GM19468 (cell line): ENCODE results near the gene CDC73.
"Not testable (repeated sequence)": the region's sequence is repeated elsewhere in the genome, so short reads cannot be mapped to it uniquely, and the experiment has no call there.

Experiments
- ATAC-seq: cut with Tn5 transposase; IDR thresholded peaks from one replicate; pipeline ENCODE4 v1.9.1; 2021; ENCODE audit warnings: mild to moderate bottlenecking, moderate library complexity, moderate number of reproducible peaks; ENCODE audit not compliant: unreplicated experiment; ENCODE audit errors: extremely low read depth

CDC73 gene

DNA sequence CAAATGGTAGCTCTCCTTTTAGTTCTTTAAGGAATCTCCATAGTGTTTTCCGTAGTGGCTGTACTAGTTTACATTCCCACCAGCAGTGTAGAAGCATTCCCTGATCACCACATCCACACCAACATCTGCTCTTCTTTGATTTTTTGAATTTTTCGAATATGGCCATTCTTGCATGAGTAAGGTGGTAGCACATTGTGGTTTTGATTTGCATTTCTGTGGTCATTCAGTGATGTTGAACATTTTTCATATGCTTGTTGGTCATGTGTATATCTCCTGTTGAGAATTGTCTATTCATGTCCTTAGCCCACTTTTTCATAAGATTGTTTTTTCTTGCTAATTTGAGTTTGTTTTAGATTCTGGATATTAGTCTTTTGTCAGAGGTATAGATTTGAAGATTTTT is 149.2 kb downstream of the CDC73 start:
- ATAC-seq = peak; percentile 96

DNA sequence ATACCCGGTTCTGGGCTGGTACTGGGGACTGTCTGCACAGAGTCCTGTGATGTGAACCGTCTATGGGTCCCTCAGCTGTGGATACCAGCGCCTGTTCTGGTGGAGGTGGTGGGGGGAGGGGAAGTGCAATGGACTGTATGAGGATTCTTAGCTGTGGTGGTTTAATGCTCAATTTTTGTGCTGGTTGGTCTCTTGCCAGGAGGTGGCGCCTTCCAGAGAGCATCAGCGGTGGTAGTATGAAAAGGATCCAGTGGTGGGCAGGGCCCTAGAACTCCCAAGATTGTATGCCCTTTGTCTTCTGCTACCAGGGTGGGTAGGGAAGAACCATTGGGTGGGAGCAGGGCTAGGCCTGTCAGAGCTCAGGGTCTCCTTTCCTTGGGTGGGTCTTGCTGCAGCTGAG is 153.9 kb downstream of the CDC73 start:
- ATAC-seq = no peak

DNA sequence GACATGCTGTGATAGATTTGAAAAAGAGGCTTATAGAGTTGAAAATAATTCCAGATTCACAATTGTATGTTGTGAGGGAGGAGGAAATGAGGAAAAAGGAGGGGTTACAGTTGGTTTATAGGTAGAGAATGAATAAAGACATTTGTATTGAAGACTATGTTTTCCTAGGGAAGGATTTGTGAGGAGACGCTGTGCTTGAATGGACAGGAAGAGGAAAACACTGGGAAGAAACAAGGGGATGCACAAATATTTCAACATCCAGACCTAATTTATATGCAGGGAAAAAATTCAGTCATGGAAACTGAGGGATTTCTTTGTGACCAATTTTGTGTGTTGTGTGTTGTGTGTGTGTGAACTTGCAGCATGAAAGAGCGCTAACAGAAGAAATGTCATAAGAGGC is 157.1 kb downstream of the CDC73 start:
- no peak for ATAC-seq

DNA sequence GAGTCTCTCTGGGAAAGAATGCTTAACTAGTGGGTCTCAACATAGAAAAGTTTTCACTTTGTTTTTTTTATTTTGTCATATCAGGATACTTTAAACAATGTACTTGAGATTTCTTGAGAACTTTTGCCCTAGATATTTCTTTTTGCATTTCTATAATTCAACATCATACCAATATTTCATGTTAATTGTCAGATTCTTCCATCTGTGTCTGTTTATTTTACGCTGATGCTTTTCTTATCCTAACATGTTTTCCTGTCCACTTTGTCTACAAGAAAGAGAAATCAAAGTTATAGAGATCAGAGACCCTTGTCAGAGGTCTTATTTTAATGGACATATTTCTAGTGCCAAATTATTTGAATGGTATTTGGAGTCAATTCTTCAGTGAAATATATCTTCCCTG is 160.1 kb downstream of the CDC73 start:
- ATAC-seq = no peak

DNA sequence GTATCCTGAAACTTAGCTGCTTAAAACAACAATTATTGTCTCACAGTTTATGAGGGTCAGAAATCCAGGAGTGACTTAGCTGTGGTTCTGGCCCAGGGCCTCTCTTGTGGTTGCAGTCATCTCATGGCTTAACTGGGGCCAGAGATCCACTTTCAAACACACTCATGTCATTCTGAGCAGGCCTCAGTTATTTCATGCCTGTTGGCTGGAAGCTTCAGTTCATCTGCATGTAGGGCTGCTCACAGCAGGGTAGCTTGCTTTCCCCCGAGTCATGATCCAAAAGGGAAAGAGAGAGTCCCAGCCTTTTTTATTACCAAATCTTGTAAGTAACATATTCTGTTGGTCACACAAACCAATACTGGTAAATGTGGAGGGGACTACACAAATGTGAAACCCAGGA is 161.2 kb downstream of the CDC73 start:
- no peak for ATAC-seq

DNA sequence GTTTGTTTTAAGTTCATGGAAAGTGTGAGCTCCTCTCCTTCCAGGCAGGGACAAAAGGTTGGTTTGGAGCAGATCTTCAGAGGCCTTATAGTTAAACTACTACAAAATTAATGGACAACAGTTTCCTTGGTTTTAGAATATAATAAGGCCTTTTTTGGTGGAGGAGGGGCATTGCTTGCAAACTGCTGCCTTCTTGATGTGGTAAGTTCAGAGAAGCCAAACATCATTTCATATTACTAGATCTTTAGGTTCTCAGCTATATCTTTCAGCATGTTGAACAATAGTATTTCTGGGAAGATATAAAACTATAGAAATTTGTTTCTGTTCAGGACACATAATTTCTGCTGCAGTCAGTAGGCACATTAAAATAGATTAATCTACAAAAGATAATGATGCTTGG is 162.4 kb downstream of the CDC73 start:
- no peak for ATAC-seq

DNA sequence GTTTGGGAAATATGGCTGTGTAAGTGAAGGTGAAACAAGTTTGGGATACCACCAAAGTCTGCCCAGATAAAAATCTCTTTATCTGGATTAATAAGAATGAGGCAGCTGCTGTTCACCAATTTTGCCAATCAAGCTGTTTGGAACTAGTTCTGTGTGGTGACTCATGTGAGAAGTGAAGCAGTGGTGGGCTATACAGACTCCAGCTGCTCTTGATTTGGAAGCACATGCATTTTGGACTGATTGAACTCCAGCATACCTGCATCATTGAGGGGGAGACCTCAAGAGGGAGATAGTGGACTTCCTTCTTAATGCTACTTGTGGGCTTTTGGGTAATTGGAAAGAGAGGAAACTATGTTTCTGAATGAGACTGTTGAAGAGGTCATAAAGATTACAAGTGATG is 163.8 kb downstream of the CDC73 start:
- no peak for ATAC-seq

DNA sequence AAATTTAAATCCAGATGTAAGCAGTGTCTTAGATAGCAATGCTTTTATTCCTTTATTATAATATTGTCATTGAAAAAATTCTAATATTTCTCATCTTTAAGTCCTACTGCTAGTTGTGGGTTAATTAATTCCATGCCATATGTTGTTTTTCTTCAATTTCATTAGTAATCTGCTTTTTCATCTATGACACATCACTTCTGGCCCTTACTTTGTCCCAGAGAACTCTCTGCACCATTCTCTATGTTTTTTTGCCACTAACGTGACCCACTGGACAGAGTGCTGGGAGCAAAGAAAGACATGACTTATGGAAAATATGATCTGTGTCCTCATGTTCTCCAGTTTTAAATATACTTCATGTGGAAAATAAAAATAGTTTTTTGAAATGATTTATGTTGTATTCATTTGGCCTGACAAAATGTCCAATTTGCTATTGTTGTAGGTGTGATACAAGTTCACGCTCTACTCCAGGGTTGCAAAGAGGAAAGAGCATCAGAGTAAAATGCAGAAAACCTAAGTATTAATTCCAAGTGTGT is 166.8 kb downstream of the CDC73 start:
- ATAC-seq = not testable (repeated sequence)

DNA sequence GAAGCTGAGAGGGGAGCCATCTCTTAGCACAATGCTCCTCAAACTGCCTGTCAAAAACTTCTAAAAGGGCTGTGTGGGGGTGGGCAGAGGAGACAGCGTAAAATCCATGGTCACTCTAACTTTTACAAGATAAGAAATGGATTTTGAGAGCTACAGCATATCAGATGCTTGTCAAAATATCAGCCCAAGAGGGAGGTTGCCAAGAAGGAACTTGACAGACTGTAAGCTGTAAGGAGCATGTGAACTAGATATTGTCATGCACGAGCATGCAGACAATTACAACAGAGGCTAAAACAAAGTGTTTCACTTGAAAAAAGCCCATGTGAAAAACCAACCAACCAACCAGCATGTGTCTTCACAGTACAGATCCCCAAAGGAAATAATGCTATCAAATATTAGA is 171.9 kb downstream of the CDC73 start:
- ATAC-seq = no peak

DNA sequence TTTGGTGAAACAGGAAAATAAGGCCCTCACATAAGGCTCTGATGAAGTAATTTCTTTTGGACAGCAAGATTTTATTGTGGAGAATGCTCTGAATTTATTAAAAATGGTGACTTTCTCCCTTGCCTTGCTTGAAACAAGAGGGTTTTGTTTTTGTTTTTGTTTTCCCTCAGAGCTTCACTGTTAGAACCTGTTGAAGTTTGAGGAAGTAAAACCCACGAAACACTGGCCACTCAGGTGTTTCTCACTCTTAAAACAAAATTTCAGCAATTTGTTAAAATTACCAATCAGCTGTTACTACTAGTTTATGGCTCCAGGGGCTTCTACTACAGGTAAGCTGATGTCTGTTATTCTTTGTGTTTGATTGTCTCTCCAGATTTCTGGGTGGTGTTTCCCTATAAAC is 177.2 kb downstream of the CDC73 start:
- ATAC-seq = peak; percentile 68

DNA sequence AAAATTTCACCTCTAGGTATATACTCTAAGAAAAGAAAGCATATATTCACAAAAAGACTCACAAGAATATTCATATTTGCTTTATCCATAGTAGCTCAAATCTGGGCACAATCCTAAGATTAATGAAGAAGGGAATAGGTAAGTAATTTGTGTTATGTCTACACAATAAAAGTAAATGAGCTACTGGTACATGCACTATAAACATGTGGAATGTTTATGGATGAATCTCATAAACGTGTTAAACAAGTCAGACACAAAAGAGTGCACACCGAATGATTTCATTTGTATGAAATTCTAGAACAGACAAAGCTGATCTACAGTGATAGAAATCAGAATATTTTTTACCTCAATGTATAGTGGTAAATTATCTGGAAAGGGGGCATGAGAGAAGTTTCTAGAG is 179.9 kb downstream of the CDC73 start:
- no peak for ATAC-seq

DNA sequence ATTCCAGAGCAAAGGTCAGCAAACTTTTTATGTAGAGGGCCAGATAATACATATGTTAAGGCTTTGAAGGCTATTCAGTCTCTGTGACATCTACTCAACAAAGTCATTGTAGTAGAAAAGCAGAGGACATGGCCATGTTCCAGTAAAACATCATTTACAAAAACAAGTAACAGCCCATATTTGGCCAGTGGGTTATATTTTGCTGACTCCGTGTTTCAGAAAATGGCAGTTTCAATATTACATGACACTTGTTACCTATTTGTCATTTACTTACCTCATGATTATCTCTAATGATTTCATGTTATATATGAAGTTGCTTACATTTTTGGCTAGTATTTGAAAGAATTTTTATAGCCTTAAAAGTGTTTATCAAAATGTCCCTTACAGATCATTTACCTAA is 182.0 kb downstream of the CDC73 start:
- no peak for ATAC-seq
